SIG-M5 (cell line): ENCODE results near the gene TP53I13.

ENCODE experiments used
- DNase-seq: peaks from one replicate; lab custom pipeline; 2025; lab: John Stamatoyannopoulos, UW

The TP53I13 gene

DNA sequence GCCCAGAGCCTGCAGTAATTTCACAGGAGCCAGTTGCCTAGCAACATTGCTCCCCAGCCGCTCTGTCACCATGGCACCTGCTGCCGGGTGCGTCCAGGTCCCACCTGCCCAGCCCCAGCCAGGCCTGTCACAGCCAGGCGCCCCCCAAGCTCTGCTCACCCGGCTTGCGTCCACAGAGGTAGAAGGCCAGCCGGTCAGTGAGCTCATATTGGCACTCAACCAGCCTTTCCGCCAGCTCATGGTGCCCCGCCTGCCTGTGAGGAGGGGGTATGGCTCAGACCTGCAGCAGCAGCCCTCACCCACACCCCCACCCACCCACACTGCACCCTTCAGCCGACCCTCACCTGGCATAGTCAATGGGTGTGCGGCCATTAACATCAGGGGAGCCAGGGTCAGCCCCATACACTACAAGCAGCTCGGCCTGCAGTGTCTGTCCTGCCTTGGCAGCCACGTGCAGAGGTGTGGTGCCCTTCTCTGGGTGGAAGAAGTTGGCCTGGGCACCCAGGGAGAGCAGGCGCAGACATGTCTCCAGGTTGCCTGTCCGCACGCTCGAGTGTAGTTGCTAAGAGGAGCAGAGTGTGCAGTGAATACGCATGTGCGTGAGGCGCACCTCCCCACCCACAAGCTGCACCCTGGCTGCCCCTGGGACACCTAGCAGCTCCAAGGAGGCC is 13.2 kb downstream of the TP53I13 start:
- no peak for DNase-seq

DNA sequence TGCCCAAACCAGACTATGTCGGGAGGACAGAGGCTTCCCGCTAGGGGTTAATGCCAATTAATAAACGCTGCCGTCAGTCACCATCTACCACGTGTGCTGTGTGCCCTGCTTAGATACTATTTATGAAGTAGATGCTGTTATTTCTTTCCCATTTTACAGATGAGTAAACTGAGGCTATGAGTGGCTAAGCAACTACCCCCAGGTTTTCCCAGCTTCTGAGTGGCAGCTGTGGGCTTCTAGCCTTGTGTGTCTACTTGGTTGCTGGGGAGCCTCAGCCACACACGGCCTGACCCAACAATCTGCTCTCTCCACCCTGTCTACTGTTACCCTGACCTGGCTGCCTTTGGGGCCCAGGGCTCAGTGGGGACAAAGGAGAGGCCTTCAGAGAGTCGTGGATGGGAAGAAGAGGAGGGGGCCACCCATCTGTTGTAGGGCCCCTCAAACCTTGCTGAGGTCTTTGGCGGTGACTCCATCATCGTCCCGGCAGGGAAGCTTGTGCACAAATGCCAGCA is 13.8 kb downstream of the TP53I13 start:
- DNase-seq: no peak

DNA sequence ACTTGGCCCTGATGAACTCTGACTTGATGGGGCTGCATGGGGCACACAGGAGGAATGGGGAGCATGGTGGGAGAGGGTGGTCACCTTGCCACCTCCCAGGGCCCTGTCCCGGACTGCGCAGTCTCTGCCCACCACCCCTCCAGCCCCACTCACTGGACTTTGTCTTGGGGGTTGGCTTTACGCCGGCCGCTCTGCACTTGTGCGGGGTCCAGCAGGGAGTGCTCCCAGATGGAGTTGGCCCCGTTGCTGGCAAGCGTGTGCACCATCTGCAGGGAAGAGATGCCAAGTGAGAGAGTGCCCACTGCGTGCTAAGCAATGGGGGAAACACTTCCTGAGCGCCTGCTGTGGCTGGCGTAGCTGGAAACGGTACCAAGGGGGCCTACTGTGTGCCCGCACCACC is 14.3 kb downstream of the TP53I13 start:
- DNase-seq: no peak

DNA sequence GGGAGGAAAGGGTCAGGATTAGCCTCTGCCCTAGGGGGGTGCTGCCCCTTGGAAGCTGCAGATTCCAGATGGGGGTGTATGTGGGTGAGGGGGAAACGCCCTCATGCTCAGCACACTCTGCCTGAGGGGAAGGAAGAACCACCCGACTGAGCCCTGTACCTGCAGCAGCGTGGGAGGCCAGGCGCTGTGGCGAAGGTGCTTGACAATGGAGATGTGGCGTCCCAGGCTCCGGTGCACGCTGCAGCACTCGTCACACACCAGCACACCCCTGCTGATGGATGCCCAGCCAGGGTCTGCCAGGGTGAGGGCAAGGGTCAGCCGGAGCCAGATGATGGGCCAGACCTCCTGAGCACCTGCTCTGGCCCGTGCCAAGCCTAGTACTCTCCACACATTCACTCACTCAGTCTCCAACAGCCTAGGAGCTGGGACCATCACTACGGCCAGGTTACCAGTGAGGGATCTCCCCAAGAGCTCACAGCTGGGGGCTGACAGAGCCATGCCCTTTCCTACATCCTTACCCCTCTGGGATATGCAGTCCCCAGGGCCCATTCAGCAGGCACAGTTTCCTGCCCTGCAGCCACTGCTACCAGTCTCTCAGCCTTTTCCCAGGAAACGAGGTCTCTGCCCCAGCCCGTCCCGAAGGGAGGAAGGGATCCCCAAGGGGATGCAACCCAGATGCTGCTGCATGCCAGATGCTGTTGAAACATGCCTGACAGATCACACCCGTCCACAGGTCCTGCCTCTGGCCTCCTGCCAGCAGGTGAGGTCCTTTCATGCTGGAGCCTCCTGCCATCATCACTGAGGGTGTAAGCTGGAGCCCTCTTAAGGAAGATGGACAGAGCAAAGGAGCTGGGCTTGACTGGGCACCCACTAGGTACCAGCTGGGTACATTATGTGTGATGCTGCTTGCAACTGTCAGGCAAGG is 15.1 kb downstream of the TP53I13 start:
- DNase-seq: no peak

DNA sequence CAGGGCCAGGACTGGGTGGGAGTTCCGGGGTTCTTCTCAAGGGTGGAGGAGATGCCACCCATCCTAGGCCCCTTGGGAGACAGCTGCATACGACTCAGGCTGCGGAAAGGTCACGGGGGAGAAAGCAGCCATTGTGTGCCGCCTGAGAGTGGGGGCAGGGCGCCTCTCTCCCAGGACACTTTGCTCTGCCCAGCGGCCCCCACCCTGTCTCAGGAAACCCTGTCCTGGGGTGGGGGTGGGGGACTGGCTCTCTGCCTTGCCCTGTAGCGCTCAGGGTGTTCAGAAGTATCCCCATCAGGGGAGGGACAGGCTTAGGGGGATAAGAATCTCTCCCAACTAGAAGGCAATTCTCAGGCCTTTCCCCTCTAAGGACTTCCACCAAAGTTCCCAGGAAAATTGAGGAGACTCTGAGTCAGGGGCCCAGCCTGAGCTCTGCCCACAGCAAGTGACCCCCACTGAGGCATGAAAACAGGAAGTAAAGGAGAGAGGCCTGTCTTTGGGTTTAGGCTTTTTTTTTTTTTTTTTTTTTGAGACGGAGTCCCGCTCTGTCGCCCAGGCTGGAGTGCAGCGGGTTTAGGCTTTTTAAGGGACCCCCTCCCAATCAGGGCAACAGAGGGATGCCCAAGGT is 16.1 kb downstream of the TP53I13 start:
- no peak for DNase-seq

DNA sequence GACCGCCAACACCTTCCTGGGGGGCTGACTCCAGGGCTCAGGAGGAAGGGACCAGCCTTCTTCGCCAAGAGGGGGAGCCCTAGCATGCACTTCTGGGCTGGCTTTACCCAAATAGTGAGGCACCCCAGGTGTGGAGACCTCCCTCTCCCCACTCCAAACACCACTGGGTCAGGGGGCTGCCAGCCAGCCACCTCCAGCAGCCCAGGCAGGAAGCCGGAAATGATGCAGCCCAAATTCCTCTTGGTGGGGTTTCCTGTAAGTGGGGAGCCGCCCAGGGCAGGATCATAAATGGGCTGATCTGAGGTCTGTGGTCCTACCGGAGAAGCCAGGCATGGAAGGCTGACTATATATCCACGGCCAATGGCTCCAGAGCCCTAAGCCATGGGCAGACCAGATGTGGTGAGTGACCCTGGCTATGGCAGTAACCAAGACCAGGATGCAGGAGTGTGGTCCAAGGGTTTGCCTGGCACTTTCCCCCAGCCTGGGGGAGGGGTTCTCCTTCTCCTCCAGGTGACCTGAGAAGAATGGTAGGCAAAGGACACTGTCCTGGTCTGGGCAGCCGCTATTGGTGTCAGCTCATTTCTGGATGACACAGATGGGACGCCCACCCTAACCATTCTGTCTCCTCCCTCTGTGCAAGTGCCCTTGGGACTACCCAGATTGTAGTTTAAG is 16.7 kb downstream of the TP53I13 start:
- DNase-seq: no peak

DNA sequence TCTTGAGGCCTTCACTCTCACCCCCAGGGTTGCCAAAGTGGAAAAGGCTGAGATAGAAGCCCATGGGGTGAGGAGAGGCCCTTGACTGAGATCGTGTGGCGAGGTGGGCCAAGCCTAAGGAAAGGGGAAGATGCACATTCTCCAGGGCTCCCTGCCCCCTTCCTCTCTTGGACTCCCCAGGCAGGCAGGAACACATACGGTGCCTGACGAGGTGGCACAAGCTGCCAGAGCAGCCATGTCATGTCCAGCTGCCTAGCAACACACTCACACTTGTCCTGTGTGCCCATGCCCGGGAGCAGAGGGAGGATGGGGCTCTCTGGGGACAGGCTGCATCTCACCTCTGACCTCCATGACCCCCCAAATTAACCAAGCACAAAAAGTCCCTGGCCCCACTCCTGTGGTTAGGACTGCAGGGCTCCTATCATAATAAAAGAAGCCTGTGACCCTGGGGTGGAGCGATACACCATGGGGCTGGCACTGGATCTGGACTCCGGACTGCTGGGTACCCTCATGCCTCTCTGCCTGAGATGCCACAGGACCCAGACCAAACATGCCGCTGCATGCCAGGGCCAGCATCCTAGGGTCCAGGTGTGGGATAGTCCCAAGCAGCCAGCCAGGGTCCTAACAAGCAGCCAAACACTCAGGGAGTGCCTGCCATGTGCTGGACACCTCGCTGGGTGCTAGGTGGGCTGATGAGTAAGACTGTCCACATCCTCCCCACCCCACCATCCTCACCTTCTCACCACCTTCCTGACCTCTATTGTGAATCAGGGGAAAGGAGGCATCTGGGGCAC is 18.4 kb downstream of the TP53I13 start:
- no peak for DNase-seq

DNA sequence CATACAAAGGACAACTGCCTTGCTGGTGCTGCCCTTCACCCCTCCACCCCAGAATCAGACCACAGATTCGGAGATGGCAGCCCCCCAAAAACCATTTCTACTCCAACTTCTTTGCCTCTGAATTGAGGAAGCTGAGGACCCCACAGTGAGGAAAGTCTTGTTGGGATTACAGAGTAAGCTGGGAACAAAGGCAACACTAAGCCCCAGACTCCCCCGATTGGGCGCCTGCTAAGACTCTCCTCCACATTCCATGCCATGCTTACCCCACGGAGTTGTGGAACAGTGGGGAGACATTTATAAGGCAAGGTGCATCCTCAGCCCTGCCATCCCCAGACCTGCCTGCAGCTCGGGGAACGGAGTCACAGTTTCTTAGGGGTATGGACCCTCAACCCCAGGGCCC is 19.1 kb downstream of the TP53I13 start:
- no peak for DNase-seq

DNA sequence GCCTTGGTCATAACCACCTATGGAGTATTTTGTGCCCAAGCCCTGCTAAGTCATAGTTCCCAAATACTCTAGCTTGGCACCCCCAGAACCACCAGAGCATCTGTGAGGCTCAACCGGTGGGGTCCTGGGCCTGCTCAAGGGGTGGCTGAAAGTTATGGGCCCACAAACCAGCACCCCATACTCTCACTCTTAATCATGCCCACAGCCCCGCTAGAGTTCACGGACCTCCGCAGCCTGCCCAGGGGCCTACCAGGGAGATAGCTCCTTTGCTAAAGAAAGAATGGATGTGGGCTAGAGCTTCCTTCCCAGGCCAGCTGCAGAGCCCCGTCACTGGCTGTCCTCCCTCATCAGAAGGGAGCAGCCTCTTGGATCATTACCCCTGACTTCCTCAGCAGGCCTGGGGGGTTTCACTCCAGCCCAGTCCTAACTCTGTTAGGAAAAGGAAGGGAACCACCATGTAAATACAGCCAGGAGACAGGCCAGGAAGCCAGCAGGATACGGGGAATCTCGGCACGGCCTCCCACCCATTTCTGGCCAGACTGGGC is 19.6 kb downstream of the TP53I13 start:
- no peak for DNase-seq

DNA sequence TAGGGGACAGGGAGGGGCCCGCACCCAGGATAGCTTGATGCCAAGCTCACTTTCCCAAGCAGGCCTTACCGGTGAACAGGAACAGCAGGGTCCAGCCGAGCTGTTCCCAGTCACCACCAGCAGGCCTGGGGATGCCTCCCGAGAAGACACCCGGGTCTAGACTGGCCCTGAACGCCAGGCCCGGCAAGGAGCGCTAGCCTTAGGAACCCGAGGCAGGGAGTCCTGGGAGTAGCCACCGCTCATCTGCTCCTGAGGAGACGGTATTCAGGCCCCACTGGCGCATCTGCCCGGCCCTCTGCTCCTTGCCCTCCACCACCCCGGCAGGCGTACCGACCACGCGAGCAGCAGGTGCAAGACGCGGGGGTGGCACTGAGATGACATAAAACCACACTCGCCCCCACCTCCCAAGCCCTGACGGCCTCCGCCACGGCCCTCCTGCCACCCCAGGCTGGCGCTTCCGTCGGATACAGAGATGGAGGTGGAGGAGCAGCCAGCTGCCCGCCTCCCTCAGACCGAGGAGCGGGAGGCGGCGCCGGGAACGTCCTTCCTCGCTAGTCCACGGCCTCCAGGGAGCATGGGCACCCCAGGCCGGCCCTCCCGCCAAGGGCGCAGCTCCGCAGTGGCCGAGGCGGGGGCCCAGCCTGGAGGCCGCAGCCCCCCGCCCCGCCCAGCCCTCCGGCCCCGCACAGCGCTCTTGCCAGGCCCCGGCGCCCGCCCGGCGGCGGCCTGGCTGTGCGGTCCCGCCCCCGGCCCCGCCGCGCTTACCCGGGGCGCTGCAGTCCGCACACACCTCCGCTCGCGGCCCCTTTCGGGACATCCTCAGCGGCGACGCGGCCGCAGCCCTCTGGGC is 20.3 kb downstream of the TP53I13 start:
- no peak for DNase-seq

DNA sequence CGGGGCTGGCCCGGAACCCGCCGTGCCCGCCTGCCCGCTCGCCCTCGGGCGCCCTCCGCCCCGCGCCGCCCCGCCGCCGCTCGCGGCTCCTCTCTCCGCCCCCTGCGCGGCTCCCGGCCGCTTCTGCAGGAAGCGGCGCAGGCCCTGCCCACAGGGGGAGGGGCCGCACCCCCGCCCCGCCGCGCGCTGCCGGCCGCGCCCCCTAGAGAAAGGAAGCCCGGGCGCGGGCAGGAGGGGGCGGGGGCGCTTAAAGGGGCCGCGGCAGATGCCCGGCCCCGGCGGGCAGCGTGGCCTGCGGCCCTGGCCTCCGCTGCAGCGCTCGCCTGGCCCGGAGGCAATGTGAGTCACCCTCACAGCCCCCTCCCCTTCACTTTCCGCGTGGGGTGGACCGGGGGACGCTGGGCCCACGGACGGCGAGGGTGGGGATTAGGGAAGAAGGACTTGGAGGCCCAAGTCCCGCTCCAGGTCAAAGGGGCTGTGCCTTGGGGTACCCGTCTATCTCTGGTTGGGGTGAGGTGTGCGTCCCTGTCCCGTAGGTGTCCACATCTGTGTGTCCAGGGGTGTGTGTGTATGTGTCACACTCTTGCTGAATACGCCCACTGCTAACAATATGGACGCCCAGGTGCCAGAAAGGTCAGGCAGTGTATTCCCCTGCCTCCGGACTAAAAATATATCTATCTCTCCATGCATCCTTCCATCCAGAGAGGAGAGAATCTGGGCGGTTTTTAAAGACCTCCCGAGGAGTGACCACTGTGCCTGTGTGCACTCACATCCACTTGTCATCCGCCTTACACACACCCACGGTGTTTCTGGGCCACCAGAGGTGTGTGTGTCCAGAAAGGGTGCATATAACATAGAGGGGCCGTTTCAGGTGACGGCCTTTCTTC is 21.3 kb downstream of the TP53I13 start, which contains the start of gene GIT1:
TSS of gene GIT1 (minus strand) at position 125 of the 887 bp plus-strand sequence. CDS start 270 bp downstream, outside the sequence.
- DNase-seq: no peak

DNA sequence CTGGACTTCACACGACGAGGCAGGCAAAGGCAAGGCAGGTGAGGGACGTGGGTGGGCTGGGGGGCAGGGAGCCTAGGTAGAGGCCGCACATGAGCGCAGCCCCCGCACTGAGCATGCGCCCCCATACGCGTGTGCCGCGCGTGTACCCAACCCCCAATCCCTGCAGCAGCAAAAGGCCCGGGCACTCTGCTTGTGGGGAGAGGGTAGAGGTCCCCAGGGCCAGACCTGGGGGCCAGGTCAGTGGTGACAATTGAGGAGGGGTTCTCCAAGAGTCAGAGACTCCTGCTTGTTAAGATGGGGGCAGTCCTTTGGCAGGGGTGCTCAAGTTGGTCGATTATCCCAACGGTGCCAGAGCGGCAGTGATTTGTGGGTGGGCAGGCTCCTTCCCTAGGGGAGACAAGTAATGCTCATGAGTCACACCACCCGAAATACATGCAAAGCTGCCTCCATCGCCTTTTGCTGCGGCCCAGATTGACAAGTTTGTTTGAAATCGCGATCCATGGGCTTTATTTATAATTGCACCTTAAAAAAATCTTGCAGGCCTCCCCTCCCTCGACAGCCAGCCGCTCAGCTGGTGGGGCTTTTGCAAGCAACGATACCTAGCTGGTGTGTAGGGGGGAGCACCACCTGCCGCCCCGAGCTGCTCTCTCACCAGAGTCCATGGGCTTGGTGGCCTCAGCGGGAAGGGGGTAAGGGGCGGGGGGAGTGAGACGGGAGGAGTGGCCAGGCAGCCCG is 22.1 kb downstream of the TP53I13 start:
- no peak for DNase-seq

DNA sequence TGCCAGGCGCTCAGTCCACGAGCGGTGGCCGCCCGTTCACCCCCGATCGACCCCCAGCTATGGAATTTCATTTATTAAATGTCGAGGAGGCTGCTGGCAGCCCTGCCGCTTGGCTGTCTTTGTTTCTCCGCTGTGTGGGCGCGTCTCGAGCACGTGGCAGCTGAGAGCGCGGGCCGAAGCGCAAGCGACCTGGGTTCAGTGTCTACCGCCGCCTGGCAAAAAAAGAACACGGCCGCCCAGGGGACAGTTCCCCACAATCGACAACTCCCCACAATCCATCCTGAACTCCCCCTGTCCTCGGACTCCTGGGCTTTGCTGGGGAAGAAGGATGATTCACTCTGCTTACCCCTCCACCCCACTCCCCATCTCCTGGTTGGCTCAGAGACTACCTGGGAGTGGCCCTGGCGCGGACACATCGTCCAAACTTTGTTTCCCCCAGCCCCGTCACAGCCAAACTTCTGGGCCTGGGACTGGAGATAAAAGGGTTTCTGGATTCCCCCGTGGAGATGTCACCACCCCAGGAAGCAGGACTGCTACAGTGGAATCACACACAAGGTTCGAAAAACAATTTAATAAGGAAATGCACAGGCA is 22.7 kb downstream of the TP53I13 start:
- DNase-seq: no peak

DNA sequence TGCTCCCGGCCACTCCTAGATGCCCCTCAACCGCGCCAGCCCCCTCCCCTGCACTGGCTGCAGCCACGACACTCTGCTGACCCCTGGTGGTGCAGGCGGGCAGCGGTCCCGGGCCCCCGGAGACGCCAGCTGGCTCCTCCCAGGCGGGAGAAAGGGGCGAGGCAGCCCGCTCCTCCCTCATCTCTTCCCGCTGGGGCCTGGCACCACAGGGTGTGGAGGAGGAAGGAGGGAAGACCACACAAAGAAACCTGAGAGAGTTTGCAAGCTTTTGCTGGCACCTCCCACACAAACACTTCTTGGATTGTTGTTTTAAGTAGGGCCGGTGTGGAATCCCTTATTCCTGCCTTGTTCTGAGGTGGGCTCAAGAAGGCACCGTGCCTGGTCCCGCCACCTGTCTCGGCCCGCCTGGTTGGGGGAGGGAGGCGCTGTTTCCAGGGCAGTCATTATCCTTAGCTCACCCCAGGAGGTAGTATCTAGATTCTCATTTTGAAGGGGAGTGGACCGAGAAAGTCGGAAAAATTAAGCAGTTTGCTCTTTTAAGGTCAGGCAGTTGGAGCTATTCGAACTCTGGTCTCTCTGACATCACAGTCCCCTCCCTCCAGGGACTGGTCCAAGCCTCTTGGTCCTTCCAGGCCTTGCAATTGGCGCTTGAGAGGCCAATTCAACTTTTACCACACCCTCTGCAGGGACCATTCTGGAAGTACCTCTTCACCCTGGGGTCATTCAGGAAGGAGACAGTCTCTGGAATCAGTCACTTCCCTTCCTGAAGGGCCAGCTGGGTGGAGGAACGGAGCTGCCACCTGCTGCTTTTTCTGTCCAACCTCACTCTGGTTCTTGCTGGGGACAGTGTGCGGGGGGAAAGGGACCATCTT is 23.5 kb downstream of the TP53I13 start:
- no peak for DNase-seq

DNA sequence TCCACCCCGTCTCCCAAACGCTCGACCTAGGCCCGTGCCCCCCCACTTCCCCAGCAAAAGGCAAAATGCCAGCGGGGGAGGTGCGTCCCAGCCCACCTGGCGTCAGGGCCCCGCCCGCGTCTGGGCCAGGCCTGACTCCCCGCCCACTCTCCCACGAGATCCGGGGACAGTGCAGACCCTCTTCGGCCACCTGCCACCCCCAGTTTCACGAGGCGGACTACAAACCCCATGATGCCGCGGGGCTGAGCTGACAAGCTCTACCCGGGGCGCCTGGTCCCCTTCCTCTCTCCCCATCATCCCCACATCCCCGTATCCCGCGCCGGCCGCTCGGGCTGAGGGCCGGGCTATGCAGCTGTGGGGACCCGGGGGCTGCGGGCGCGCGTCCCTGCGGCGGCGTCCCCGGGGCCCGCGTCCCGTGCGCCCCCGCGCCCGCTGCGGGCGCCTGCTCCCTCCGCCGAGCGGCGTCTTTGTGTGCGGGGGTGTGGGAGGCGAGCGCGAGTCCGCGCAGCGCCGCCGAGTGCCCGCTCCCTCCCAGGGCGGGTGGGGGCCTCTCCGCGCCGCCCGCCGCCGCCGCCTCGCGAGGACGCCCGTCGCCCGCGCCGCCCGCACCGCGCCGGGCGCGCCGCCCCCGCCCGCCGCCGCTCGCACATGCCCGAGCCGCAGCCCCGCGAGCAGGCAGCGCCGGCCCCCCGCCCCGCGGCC is 24.5 kb downstream of the TP53I13 start, which contains the start of gene ANKRD13B:
TSS of gene ANKRD13B (plus strand) at position 283 of the 702 bp plus-strand sequence. CDS start 490 bp downstream, outside the sequence.
- no peak for DNase-seq
